NCI-H2107 treated with DMSO at 0.1 percent for 48 hours (cell line): Measurements from ENCODE around the gene CLDN24.

Source experiments
- DNase-seq: peaks from one replicate; lab custom pipeline; 2025; ENCODE audit not compliant: unreplicated experiment; lab: John Stamatoyannopoulos, UW

Gene CLDN24

GRCh38 chr4:183322326-183322725 is at the start of gene CLDN24:
TSS of gene CLDN24 (minus strand) at chr4:183322426. CDS start at chr4:183322426, 0 bp downstream.
- no peak for DNase-seq

GRCh38 chr4:183370786-183371185 is 48.6 kb upstream of the CLDN24 start:
- DNase-seq: no peak

- no peak for DNase-seq
Observed at GRCh38 chr4:183369073-183369472, 46.8 kb upstream of the CLDN24 start.

- DNase-seq: no peak
Observed at GRCh38 chr4:183366206-183366835, 44.1 kb upstream of the CLDN24 start.

- no peak for DNase-seq
Observed at GRCh38 chr4:183364025-183364424, 41.8 kb upstream of the CLDN24 start.

GRCh38 chr4:183362916-183363542 is 40.8 kb upstream of the CLDN24 start:
- no peak for DNase-seq

GRCh38 chr4:183362036-183362435 is 39.8 kb upstream of the CLDN24 start:
- no peak for DNase-seq

GRCh38 chr4:183360161-183360919 is 38.1 kb upstream of the CLDN24 start:
- no peak for DNase-seq

- DNase-seq: no peak
Observed at GRCh38 chr4:183358215-183358755, 36.1 kb upstream of the CLDN24 start.

GRCh38 chr4:183356931-183357675 is 34.9 kb upstream of the CLDN24 start:
- DNase-seq: no peak

- DNase-seq: no peak
Observed at GRCh38 chr4:183356173-183356830, 34.1 kb upstream of the CLDN24 start.

GRCh38 chr4:183355405-183355804 is 33.2 kb upstream of the CLDN24 start:
- no peak for DNase-seq

- peak; percentile 4 for DNase-seq
Observed at GRCh38 chr4:183354219-183354618, 32.0 kb upstream of the CLDN24 start.

- DNase-seq: no peak
Observed at GRCh38 chr4:183353557-183353956, 31.3 kb upstream of the CLDN24 start.

GRCh38 chr4:183352546-183352945 is 30.3 kb upstream of the CLDN24 start:
- no peak for DNase-seq

GRCh38 chr4:183350317-183351071 is 28.3 kb upstream of the CLDN24 start:
- DNase-seq: no peak

- no peak for DNase-seq
Observed at GRCh38 chr4:183349673-183350072, 27.4 kb upstream of the CLDN24 start.

GRCh38 chr4:183348706-183349659 is 26.8 kb upstream of the CLDN24 start:
- no peak for DNase-seq

- no peak for DNase-seq
Observed at GRCh38 chr4:183348136-183348535, 25.9 kb upstream of the CLDN24 start.
